GM12891 (cell line): Measurements from ENCODE around the gene GIMAP1.

ENCODE experiments used
- POLR2A ChIP-seq: IDR thresholded peaks from 2 replicates; pipeline ENCODE4 v1.6.1; 2011; ENCODE audit warnings: low read depth, low read length, control low read depth
- POLR2AphosphoS5 ChIP-seq: IDR thresholded peaks from 2 replicates; pipeline ENCODE4 v1.6.1; 2011; ENCODE audit warnings: low read depth, low read length, control low read depth
- TAF1 ChIP-seq: IDR thresholded peaks from 2 replicates; pipeline ENCODE4 v1.6.1; 2011; ENCODE audit warnings: low read depth, low read length, control low read depth

DNA sequence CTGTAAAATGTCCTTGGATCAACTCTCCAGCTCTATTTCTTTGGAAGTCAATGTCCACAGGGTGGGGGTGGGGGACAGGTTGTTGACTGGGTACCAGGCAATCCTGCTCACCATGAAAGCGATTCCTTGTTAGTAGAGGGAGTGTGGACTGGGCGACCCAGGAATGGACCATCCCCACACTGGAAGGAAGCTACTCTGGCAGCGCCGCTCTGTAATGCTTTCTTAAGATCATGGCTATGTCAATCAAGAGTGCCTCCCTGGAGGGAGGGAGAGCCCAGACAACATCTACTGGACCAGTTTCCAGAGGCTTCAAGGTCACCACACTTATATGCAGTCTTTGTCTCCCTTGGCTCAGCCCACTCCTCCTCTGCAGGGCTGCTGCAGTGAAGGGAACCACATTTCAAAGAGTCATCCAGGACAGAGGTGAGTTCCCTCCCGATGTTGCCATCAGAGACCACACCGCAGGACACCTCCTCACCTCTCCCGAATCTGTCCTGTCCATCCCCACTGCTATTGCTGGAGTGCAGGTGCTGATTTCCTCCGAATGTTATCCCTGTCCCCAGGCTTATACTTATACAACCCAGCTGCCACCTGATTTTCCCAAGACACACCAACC lies 27.7 kb downstream of the GIMAP1 start:
- peak; percentile 17; the same call in 1 of the 2 replicates for TF ChIP-seq POLR2AphosphoS5
- TF ChIP-seq POLR2A = no peak
- TF ChIP-seq TAF1 = no peak
